ENCODE data around the gene NOP53. TPM values are rescaled to one million over a fixed set of nuclear protein-coding genes. Genes with fewer than 3 reads are reported as not detected.

Gene NOP53
- total RNA-seq = 253 and 299 TPM in 2 replicates

GRCh38 chr19:47745010-47745901, at the start of gene NOP53:
Gene NOP53, plus strand, starts transcription at chr19:47745546. Its CDS starts 14 bp downstream, at chr19:47745560.

GRCh38 chr19:47713046-47714021, 32.0 kb upstream of the NOP53 start, which contains the start of gene EHD2:
Gene EHD2, plus strand, starts transcription at chr19:47713422. Its CDS starts 3,191 bp downstream, at chr19:47716613.

GRCh38 chr19:47778049-47778953, 33.0 kb downstream of the NOP53 start, which contains the start of gene SELENOW:
Gene SELENOW, plus strand, starts transcription at chr19:47778703. Its CDS starts 83 bp downstream, at chr19:47778786.

GRCh38 chr19:47804451-47804850, 59.1 kb downstream of the NOP53 start, which contains the start of gene TPRX1:
Gene TPRX1, minus strand, starts transcription at chr19:47804551. Its CDS starts 12 bp downstream, at chr19:47804539.

Other genes with a start within 250 kb of the NOP53 start
- gene NAPA, start 230.5 kb upstream of the NOP53 start, total RNA-seq = 87.8 and 114 TPM in 2 replicates
- 0.23 TPM in 1 of 2 replicates, not detected in the other for gene ZNF541, start 172.4 kb upstream of the NOP53 start, total RNA-seq
- 2.7 and 4.9 TPM in 2 replicates for gene BICRA, start 136.4 kb upstream of the NOP53 start, total RNA-seq
- gene EHD2, start 32.1 kb upstream of the NOP53 start, total RNA-seq = 244 and 274 TPM in 2 replicates
- gene SELENOW, start 33.2 kb downstream of the NOP53 start, total RNA-seq = 336 and 410 TPM in 2 replicates
- not detected in 2 replicates for gene TPRX1, start 59.0 kb downstream of the NOP53 start, total RNA-seq
- not detected in 2 replicates for gene CRX, start 76.4 kb downstream of the NOP53 start, total RNA-seq
- not detected in 2 replicates for gene TPRX2, start 113.7 kb downstream of the NOP53 start, total RNA-seq
- not detected in 2 replicates for gene SULT2A1, start 140.8 kb downstream of the NOP53 start, total RNA-seq
- gene BSPH1, start 246.6 kb downstream of the NOP53 start, total RNA-seq = not detected in 2 replicates
- not detected in 2 replicates for gene ELSPBP1, start 249.1 kb downstream of the NOP53 start, total RNA-seq